ENCODE measurements around the gene APCDD1L.
"Not testable (repeated sequence)": the region's sequence is repeated elsewhere in the genome, so short reads cannot be mapped to it uniquely, and the experiment has no call there.

The APCDD1L gene

DNA sequence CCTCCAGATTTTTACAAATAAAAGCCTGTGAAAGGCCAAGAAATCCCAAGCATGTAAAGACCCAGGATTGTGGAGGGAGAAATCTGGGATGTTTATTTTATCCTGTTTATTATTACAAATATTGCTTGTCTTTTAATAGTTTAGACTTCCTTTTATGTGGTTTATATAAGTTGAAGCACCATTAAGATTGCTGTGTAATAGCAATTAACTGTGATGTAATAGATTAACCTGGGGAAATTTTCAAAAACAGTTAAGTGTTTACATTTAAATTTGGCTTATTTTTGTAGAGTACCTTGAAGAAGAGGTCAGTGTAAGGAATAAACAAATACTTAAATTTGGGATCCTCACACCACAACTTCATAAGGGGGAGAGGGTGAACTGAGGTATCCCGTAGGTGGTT, 99.1 kb downstream of the APCDD1L start:
- Histone ChIP-seq H3K9ac (ENCODE audit: low read depth in 1 of 2, low read length in 2 of 2) (no peak overlapping the region), H3K4me1 (ENCODE audit: control insufficient read depth in 2 of 2, insufficient read depth in 2 of 2, low read length in 2 of 2) (peaks cover 2 to 4% of the 10 kb centered on the region in 2 donors), H3K27me3 (ENCODE audit: control insufficient read depth in 2 of 2, insufficient read depth in 2 of 2, low read length in 2 of 2) (no peaks in the 10 kb centered on the region), H3K36me3 (ENCODE audit: control insufficient read depth in 2 of 2, insufficient read depth in 2 of 2, low read length in 2 of 2) (peaks cover 11 to 27% of the 10 kb centered on the region in 2 donors), H3K4me3 (ENCODE audit: low read length in 2 of 2) (no peak overlapping the region), H3K9me3 (ENCODE audit: control insufficient read depth in 2 of 2, low read length in 2 of 2) (no peaks in the 10 kb centered on the region), H3K27ac (ENCODE audit: low read depth in 2 of 2, low read length in 2 of 2) (no peak overlapping the region)

DNA sequence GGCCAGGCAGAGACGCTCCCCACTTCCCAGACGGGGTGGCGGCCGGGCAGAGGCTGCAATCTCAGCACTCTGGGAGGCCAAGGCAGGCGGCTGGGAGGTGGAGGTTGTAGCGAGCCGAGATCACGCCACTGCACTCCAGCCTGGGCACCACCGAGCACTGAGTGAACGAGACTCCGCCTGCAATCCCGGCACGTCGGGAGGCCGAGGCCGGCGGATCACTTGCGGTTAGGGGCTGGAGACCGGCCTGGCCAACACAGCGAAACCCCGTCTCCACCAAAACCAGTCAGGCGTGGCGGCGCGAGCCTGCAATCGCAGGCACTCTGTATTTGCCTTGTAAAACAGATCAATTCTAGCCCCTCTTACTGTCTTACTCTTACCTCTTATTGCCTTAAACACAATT, 100.4 kb downstream of the APCDD1L start:
- H3K9ac ChIP-seq (ENCODE audit: low read depth in 1 of 2, low read length in 2 of 2); H3K27me3 ChIP-seq (ENCODE audit: control insufficient read depth in 2 of 2, insufficient read depth in 2 of 2, low read length in 2 of 2); H3K4me3 ChIP-seq (ENCODE audit: low read length in 2 of 2); H3K4me1 ChIP-seq (ENCODE audit: control insufficient read depth in 2 of 2, insufficient read depth in 2 of 2, low read length in 2 of 2); H3K9me3 ChIP-seq (ENCODE audit: control insufficient read depth in 2 of 2, low read length in 2 of 2); H3K27ac ChIP-seq (ENCODE audit: low read depth in 2 of 2, low read length in 2 of 2): not testable (repeated sequence)
- peaks cover 3 to 16% of the 10 kb centered on the region in 2 donors for H3K36me3 ChIP-seq (ENCODE audit: control insufficient read depth in 2 of 2, insufficient read depth in 2 of 2, low read length in 2 of 2)

DNA sequence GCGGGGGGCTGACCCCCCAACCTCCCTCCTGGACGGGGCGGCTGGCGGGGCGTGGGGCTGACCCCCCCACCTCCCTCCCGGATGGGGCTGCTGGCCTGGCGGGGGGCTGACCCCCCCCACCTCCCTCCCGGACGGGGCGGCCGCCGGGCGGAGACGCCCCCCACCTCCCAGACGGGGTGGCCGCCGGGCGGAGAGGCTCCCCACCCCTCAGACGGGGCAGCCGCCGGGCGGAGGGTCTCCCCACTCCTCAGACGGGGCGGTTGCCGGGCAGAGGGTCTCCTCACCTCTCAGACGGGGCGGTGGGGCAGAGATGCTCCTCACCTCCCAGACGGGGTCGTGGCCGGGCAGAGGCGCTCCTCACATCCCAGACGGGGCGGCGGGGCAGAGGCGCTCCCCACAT, 101.0 kb downstream of the APCDD1L start:
- H3K36me3 ChIP-seq (ENCODE audit: control insufficient read depth in 2 of 2, insufficient read depth in 2 of 2, low read length in 2 of 2), result peaks cover 3 to 11% of the 10 kb centered on the region in 2 donors
- not testable (repeated sequence) for H3K27ac ChIP-seq (ENCODE audit: low read depth in 2 of 2, low read length in 2 of 2); H3K4me1 ChIP-seq (ENCODE audit: control insufficient read depth in 2 of 2, insufficient read depth in 2 of 2, low read length in 2 of 2); H3K9me3 ChIP-seq (ENCODE audit: control insufficient read depth in 2 of 2, low read length in 2 of 2); H3K9ac ChIP-seq (ENCODE audit: low read depth in 1 of 2, low read length in 2 of 2); H3K27me3 ChIP-seq (ENCODE audit: control insufficient read depth in 2 of 2, insufficient read depth in 2 of 2, low read length in 2 of 2); H3K4me3 ChIP-seq (ENCODE audit: low read length in 2 of 2)

All from mucosa of rectum (tissue), 2 donors.